Body of pancreas (tissue), 4 donors: ENCODE results near the gene CTBP1. TPM values are rescaled to one million over a fixed set of nuclear protein-coding genes. Genes with fewer than 3 reads are reported as not detected.

ENCODE experiments used
- ATAC-seq: fragments of 150-250 bp; one replicate; pipeline ENCODE4 v1.9.1; 2016
- DNase-seq, 4 donors: peaks; one replicate each; pipeline ENCODE4 v3.0.0-alpha.2; 2019
- H3K27ac ChIP-seq, 4 donors: fragments of 200-600 bp; sonication (generic); 1 replicate in 3 of 4; 2 replicates in 1 of 4; pipeline versions ENCODE4 v1.5.1 to v1.6.1; 2016 to 2019; ENCODE audit warnings: mild to moderate bottlenecking in 1 of 4, mixed read lengths in 1 of 4, moderate library complexity in 1 of 4
- H3K27me3 ChIP-seq, 2 donors: fragments of 200-600 bp; sonication (generic); one replicate each; pipeline ENCODE4 v1.6.0; 2016; ENCODE audit warnings: mild to moderate bottlenecking in 1 of 2
- H3K36me3 ChIP-seq, 2 donors: fragments of 200-600 bp; sonication (generic); replicated peaks in 1 of 2; 2 replicates each; pipeline ENCODE4 v1.5.1; 2016; ENCODE audit warnings: low read depth in 2 of 2; ENCODE audit not compliant: insufficient read depth in 1 of 2
- H3K4me1 ChIP-seq: fragments of 200-600 bp; sonication (generic); one replicate; pipeline ENCODE4 v1.6.0; 2016
- H3K4me3 ChIP-seq, 2 donors: fragments of 200-600 bp; sonication (generic); 1 replicate in 1 of 2; 2 replicates in 1 of 2; pipeline ENCODE4 v1.5.1; 2016 to 2019
- H3K9me3 ChIP-seq, 3 donors: fragments of 200-600 bp; sonication (generic); 1 replicate in 2 of 3; 2 replicates in 1 of 3; pipeline ENCODE4 v1.5.1; 2016
- CTCF ChIP-seq, 7 experiments: fragments of 450-650 bp in 4 of 7; fragments of 200-600 bp in 3 of 7; sonication (generic) in 3 of 7; IDR thresholded peaks; one replicate each; pipeline ENCODE4 v1.5.1; 2016 to 2019; ENCODE audit warnings: antibody characterized with exemption in 7 of 7
- POLR2A ChIP-seq, 3 donors: fragments of 450-650 bp; IDR thresholded peaks; one replicate each; pipeline ENCODE4 v1.6.1; 2016; ENCODE audit warnings: antibody characterized with exemption in 3 of 3, mild to moderate bottlenecking in 2 of 3
- WGBS, 2 donors: methylation state at CpG; one replicate each; pipeline ENCODE4 v1.1.5; 2017; 5-methylcytosine and 5-hydroxymethylcytosine counted together
- intact Hi-C: fragments of 100-400 bp; cut with DNase I; formaldehyde crosslinking; loops from one replicate; pipeline ENCODE4 v1.15.1; 2023
- total RNA-seq, 2 donors: library from RNA; depleted of rRNA; stranded (reverse); fragments of >200 nt; gene quantifications; one replicate each; pipeline ENCODE4 v1.1.0, GENCODE V29; 2016

Gene CTBP1
- total RNA-seq, 2 donors from 2014 or later, result 148 to 458 TPM

DNA sequence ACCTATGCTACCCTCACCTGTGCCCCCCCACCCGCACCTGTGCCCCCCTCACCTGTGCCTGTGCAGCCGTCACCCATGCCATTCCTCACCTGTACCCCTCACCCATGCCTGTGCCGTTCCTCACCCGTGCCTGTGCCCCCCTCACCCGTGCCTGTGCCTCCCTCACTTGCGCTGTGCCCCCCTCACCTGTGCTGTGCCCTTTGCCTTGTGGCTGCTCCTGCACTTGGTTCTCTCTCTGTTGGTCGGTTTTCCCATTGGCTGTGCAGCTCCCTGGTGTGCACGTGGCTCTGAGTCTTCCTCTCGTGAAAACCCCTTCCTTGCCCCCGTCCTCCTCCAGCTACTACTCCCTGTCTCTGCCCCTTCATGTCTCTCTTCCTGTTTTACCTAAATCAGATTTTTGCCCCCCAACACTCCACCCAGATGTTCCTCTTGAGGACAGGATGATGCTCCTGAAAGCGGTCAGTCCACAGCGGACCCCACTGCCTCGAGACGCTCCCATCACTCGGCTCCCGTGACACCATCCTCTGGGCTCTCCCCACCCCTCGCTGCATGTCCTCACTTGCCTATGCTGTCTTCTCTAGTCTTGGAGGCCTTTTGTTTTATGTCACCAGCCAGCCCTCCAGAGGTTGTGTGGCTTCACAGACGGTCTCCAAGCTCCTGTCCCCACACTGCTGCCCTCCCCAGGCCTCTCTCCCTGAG is 47.5 kb upstream of the CTBP1 start:
- TF ChIP-seq CTCF (IDR thresholded peaks at IDR 0.05) (no peak), POLR2A (IDR thresholded peaks at IDR 0.05) (no peak)
- intact Hi-C loops, result no loop called here
- Histone ChIP-seq H3K27ac (no peak overlapping the region), H3K27me3 (no peaks in the 10 kb centered on the region), H3K4me1 (peaks cover 51% of the 10 kb centered on the region), H3K4me3 (no peak overlapping the region), H3K9me3 (no peaks in the 10 kb centered on the region), H3K36me3 (peaks cover 0 to 4% of the 10 kb centered on the region in 2 donors)
- DNase-seq, result no peak
- no peak for ATAC-seq
- WGBS, 2 donors, result 88 to 90% methylated on average over 17 of the region's 18 CpGs

GRCh38 chr4:1295405-1296055 is 46.6 kb upstream of the CTBP1 start:
- ATAC-seq (no peak), DNase-seq (no peak)
- no peak overlapping the region for H3K4me3 ChIP-seq
- H3K4me1 ChIP-seq, result peaks cover 59% of the 10 kb centered on the region
- no peak overlapping the region for H3K27ac ChIP-seq
- no peaks in the 10 kb centered on the region for H3K9me3 ChIP-seq
- TF ChIP-seq POLR2A (IDR thresholded peaks at IDR 0.05) (no peak), CTCF (IDR thresholded peaks at IDR 0.05) (no peak)
- peaks cover 0 to 4% of the 10 kb centered on the region in 2 donors for H3K36me3 ChIP-seq
- H3K27me3 ChIP-seq, result no peaks in the 10 kb centered on the region
- intact Hi-C loops, result no loop called here
- WGBS, 2 donors, result 74 to 76% methylated on average over 14 to 18 of the region's 24 CpGs

- no peak overlapping the region for H3K27ac ChIP-seq
- no peak for DNase-seq
These were observed 46.0 kb upstream of the CTBP1 start for GRCh38 chr4:1294891-1295290.

GRCh38 chr4:1294424-1294823 is 45.5 kb upstream of the CTBP1 start:
- Histone ChIP-seq H3K4me3 (no peak overlapping the region), H3K4me1 (peaks cover 50% of the 10 kb centered on the region), H3K27ac (peak overlapping the region in 1 of 4 donors; percentile 50), H3K27me3 (no peaks in the 10 kb centered on the region), H3K36me3 (peaks cover 0 to 4% of the 10 kb centered on the region in 2 donors), H3K9me3 (no peaks in the 10 kb centered on the region)
- intact Hi-C loops, result no loop called here
- ATAC-seq (no peak), DNase-seq (no peak)
- WGBS, 2 donors, result 75 to 76% methylated on average over 8 to 13 of the region's 14 CpGs
- TF ChIP-seq CTCF (IDR thresholded peaks at IDR 0.05), result no peak
- no peak for TF ChIP-seq POLR2A (IDR thresholded peaks at IDR 0.05)

More at GRCh38 chr4:1294891-1295290, 46.0 kb upstream of the CTBP1 start:
- intact Hi-C loops, result no loop called here
- TF ChIP-seq CTCF (IDR thresholded peaks at IDR 0.05) (no peak), POLR2A (IDR thresholded peaks at IDR 0.05) (no peak)
- no peak for ATAC-seq
- peaks cover 0 to 4% of the 10 kb centered on the region in 2 donors for H3K36me3 ChIP-seq
- peaks cover 53% of the 10 kb centered on the region for H3K4me1 ChIP-seq
- no peaks in the 10 kb centered on the region for H3K27me3 ChIP-seq
- WGBS, 2 donors, result 45 to 63% methylated on average over 2 to 10 of the region's 10 CpGs
- H3K9me3 ChIP-seq, result no peaks in the 10 kb centered on the region
- no peak overlapping the region for H3K4me3 ChIP-seq
